HFF-Myc (cell line): Measurements from ENCODE around the gene IQSEC3.

Experiments used
- DNase-seq: peaks from one replicate; pipeline ENCODE4 v3.0.0-alpha.2; 2011; ENCODE audit warnings: low read depth; ENCODE audit errors: extremely low read depth
- H3K4me3 ChIP-seq: replicated peaks from 2 replicates; pipeline ENCODE4 v1.5.1; 2011; ENCODE audit warnings: low read depth, mild to moderate bottlenecking, control low read depth, low read length
- TF ChIP-seq, protein P1 (sequence below): IDR thresholded peaks from 2 replicates; pipeline ENCODE4 v1.5.1; 2012; ENCODE audit warnings: mild to moderate bottlenecking, low read depth, low read length, control low read depth; ENCODE audit errors: missing control alignments

The IQSEC3 gene

DNA sequence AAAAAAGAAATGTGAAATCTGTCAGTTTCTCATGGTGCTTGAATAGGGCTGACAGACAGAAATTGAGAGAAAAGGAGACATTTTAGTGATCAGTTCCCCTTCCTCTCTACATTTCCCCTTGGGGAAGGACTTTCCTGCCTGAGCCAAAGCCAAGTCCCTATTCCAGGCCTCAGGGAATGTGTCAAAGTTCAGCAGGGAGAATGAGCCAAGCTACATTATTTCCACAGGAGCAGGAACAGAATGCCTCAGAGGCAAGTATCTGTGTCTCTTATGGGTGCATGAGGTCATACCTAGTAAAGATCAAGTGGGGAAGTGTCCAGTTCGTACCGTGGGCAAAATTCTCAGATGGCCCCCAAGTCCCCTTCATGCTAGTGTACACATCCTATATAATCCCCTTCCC, 68.6 kb downstream of the IQSEC3 start:
- no peak overlapping the region for H3K4me3 ChIP-seq
- TF ChIP-seq, protein P1, sequence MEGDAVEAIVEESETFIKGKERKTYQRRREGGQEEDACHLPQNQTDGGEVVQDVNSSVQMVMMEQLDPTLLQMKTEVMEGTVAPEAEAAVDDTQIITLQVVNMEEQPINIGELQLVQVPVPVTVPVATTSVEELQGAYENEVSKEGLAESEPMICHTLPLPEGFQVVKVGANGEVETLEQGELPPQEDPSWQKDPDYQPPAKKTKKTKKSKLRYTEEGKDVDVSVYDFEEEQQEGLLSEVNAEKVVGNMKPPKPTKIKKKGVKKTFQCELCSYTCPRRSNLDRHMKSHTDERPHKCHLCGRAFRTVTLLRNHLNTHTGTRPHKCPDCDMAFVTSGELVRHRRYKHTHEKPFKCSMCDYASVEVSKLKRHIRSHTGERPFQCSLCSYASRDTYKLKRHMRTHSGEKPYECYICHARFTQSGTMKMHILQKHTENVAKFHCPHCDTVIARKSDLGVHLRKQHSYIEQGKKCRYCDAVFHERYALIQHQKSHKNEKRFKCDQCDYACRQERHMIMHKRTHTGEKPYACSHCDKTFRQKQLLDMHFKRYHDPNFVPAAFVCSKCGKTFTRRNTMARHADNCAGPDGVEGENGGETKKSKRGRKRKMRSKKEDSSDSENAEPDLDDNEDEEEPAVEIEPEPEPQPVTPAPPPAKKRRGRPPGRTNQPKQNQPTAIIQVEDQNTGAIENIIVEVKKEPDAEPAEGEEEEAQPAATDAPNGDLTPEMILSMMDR = no peak
- DNase-seq = no peak

DNA sequence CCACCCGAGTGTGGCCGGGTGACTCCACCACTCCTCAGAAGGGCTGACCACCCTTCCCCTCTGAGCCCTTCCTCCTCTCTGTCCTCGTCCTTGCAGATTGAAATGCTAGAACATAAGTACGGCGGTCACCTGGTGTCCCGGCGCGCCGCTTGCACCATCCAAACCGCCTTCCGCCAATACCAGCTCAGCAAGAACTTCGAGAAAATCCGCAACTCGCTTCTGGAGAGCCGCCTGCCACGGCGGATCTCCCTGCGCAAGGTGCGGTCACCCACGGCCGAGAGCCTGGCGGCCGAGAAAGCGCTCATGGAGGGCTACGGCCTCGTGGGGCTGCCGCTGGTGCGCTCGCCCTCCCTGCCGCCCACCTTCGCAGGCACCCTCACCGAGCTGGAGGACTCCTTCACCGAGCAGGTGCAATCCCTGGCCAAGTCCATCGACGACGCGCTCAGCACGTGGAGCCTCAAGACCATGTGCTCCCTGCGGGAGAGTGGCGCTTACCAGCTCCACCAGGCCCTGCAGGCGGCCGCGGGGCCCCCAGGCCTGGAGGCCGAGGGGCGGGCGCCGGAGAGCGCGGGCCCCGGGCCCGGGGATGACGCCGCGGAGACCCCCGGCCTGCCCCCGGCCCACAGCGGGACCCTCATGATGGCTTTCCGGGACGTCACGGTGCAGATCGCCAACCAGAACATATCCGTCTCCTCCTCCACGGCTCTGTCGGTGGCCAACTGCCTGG, 71.8 kb downstream of the IQSEC3 start:
- DNase-seq = no peak
- TF ChIP-seq, protein P1 = no peak
- H3K4me3 ChIP-seq = no peak overlapping the region

DNA sequence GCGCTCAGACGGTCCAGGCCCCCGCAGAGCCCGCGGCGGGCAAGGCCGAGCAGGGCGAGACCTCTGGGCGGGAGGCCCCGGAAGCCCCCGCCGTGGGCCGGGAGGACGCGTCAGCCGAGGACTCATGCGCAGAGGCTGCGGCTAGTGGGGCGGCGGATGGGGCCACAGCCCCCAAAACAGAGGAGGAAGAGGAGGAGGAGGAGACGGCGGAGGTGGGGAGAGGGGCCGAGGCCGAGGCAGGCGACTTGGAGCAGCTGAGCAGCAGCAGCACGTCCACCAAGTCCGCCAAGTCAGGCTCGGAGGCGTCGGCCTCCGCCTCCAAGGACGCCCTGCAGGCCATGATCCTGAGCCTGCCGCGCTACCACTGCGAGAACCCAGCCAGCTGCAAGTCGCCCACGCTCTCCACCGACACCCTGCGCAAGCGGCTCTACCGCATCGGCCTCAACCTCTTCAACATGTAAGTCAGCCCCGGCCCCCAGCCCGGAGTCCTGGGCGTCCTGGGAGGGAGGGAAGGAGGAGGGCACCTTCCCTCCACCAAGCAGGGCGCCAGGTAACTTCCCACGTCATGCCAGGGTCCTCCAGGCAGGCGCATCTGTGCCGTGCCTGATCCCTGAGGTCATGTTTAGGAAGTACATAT, 72.4 kb downstream of the IQSEC3 start:
- no peak overlapping the region for H3K4me3 ChIP-seq
- TF ChIP-seq, protein P1 = no peak
- DNase-seq = no peak

DNA sequence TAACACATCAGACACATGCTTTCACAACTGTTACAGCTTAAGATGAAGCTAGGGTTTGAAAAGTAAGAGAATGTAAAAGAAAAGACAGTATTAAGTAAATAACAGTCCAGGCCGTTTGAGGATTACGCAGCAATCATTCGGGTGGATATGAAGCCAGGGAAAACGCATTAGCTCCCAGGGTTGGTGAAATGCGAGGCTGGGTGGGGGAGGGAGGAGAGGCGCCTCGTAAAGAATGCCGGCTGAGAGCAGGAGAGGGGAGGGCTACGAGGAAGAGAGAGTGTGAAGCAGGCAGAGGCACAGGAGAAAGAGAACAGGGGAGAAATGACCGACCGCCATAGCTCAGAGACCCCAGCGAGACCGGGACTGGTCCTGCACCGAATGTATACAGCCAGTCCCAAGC, 73.0 kb downstream of the IQSEC3 start:
- H3K4me3 ChIP-seq = no peak overlapping the region
- DNase-seq = no peak
- TF ChIP-seq, protein P1 = no peak

DNA sequence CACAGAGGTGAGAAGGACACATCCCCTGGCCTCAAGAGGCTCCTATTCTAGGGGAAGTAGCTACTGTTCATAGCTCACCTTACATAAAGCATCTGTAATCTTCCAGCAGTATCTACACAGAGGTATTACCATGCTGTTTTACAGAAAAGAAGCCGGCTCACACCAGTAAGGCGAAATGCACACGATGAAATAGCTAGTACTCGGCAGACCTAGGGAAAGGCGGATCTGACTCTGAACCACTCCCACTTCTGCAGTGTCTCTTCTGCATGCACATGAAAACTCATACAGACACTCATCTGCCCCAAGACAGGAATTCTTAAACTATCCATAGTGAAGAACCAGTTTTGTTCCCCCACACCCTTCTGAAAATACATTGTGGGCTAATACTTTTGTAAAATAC, 73.6 kb downstream of the IQSEC3 start:
- TF ChIP-seq, protein P1 = no peak
- no peak for DNase-seq
- H3K4me3 ChIP-seq = no peak overlapping the region

DNA sequence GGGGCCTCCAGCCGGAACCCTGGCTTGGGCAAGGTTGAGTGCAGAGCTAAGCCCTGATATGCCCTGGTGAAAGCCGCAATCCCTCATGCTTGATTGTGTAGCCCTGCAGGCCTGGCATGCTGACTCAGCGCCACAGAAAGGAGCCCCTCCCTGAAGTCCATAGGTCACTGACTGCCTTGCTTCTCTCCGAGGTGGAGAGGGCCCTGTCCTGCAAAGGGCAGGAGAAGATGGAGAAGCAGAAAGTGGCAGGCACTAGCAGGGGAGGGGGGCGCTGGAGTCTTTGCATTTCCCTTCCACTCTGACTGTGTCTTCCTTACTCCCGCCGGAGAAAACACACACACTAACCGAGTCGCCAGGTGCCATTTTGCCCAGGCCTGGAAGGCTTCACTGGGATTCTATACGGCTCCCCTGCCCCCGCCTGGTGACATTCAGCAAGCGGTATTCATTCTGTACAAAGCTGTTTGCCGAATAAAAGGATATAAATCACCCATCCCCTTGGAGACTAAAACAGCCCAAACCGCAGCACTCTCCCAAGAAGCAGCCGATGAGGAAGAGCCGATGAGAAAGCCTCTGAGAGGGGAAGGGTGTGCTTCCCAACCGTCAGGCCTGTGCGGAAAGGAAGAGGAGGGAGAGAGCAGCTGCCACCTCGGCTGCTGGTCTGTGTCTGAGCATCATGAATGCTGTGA, 77.5 kb downstream of the IQSEC3 start:
- DNase-seq = no peak
- H3K4me3 ChIP-seq = no peak overlapping the region
- TF ChIP-seq, protein P1 = no peak
